Measurements from ENCODE around the gene DCBLD1. TPM values are rescaled to one million over a fixed set of nuclear protein-coding genes. Genes with fewer than 3 reads are reported as not detected.

DCBLD1 gene
- total RNA-seq, 1 experiment from 2014 or later, result 11.2 TPM

DNA sequence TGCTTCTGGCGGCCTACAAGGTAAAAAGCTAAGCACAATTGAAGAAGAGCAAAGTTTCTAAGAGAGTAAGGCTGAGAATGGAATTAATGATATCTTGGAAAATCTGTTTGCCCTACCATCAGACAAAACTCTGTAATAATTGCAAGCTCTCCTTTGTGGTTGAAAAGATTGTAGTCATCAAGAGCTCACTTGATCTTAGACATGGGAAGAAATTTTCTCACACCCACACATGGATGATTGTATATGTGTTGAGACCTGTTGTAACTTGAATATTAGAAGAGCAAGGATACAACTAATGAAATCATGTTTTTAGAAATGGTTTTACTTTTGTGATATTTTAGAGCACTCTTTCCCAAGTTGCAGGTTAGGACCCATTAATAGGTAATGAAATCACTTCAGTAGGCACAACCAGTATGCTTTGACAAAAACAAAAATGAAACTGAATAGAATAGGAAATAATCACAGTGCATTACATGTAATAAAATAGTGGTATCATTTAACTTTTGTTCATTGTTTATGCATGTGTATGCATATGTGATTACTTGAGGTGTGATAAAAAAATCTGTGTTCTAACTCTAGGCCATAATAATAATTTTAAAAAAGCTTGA is 14.0 kb downstream of the DCBLD1 start:
- Mint-ChIP-seq H3K9me3 (no peaks in the 10 kb centered on the region), H3K36me3 (no peaks in the 10 kb centered on the region), H3K4me3 (no peak overlapping the region), H3K4me1 (peaks cover 11% of the 10 kb centered on the region; the same call in 1 of the 2 replicates), H3K27me3 (ENCODE audit: low read depth) (no peaks in the 10 kb centered on the region), H3K27ac (no peak overlapping the region)
- ChIA-PET POLR2A (no interaction called here), CTCF (no interaction called here)
- no peak for DNase-seq (ENCODE audit: low spot score)
- no peak for ATAC-seq
- TF ChIP-seq, protein P1, sequence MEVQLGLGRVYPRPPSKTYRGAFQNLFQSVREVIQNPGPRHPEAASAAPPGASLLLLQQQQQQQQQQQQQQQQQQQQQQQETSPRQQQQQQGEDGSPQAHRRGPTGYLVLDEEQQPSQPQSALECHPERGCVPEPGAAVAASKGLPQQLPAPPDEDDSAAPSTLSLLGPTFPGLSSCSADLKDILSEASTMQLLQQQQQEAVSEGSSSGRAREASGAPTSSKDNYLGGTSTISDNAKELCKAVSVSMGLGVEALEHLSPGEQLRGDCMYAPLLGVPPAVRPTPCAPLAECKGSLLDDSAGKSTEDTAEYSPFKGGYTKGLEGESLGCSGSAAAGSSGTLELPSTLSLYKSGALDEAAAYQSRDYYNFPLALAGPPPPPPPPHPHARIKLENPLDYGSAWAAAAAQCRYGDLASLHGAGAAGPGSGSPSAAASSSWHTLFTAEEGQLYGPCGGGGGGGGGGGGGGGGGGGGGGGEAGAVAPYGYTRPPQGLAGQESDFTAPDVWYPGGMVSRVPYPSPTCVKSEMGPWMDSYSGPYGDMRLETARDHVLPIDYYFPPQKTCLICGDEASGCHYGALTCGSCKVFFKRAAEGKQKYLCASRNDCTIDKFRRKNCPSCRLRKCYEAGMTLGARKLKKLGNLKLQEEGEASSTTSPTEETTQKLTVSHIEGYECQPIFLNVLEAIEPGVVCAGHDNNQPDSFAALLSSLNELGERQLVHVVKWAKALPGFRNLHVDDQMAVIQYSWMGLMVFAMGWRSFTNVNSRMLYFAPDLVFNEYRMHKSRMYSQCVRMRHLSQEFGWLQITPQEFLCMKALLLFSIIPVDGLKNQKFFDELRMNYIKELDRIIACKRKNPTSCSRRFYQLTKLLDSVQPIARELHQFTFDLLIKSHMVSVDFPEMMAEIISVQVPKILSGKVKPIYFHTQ (CRISPR knock-in tag; IDR thresholded peaks at IDR 0.05), result no peak
- TF ChIP-seq ZNF416 (CRISPR knock-in tag; IDR thresholded peaks at IDR 0.05) (no peak), ELF4 (CRISPR knock-in tag; IDR thresholded peaks at IDR 0.05; ENCODE audit: low read depth) (no peak), TCF7 (CRISPR knock-in tag; IDR thresholded peaks at IDR 0.05; ENCODE audit: low read depth) (no peak), PRRX2 (CRISPR knock-in tag; IDR thresholded peaks at IDR 0.05) (no peak), CREM (CRISPR knock-in tag; IDR thresholded peaks at IDR 0.05) (no peak), CREB1 (CRISPR knock-in tag; IDR thresholded peaks at IDR 0.05) (no peak), GABPB1 (CRISPR knock-in tag; IDR thresholded peaks at IDR 0.05) (no peak), JUN (CRISPR knock-in tag; IDR thresholded peaks at IDR 0.05) (no peak), EMX1 (CRISPR knock-in tag; IDR thresholded peaks at IDR 0.05) (no peak)
- TF ChIP-seq, protein P2, sequence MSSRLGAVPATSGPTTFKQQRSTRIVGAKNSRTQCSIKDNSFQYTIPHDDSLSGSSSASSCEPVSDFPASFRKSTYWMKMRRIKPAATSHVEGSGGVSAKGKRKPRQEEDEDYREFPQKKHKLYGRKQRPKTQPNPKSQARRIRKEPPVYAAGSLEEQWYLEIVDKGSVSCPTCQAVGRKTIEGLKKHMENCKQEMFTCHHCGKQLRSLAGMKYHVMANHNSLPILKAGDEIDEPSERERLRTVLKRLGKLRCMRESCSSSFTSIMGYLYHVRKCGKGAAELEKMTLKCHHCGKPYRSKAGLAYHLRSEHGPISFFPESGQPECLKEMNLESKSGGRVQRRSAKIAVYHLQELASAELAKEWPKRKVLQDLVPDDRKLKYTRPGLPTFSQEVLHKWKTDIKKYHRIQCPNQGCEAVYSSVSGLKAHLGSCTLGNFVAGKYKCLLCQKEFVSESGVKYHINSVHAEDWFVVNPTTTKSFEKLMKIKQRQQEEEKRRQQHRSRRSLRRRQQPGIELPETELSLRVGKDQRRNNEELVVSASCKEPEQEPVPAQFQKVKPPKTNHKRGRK (CRISPR knock-in tag; IDR thresholded peaks at IDR 0.05; ENCODE audit: borderline replicate concordance), result no peak
- TF ChIP-seq, protein P3, sequence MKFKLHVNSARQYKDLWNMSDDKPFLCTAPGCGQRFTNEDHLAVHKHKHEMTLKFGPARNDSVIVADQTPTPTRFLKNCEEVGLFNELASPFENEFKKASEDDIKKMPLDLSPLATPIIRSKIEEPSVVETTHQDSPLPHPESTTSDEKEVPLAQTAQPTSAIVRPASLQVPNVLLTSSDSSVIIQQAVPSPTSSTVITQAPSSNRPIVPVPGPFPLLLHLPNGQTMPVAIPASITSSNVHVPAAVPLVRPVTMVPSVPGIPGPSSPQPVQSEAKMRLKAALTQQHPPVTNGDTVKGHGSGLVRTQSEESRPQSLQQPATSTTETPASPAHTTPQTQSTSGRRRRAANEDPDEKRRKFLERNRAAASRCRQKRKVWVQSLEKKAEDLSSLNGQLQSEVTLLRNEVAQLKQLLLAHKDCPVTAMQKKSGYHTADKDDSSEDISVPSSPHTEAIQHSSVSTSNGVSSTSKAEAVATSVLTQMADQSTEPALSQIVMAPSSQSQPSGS (CRISPR knock-in tag; IDR thresholded peaks at IDR 0.05; ENCODE audit: borderline replicate concordance, low read depth), result no peak
- TF ChIP-seq, protein P4, sequence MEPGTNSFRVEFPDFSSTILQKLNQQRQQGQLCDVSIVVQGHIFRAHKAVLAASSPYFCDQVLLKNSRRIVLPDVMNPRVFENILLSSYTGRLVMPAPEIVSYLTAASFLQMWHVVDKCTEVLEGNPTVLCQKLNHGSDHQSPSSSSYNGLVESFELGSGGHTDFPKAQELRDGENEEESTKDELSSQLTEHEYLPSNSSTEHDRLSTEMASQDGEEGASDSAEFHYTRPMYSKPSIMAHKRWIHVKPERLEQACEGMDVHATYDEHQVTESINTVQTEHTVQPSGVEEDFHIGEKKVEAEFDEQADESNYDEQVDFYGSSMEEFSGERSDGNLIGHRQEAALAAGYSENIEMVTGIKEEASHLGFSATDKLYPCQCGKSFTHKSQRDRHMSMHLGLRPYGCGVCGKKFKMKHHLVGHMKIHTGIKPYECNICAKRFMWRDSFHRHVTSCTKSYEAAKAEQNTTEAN (CRISPR knock-in tag; IDR thresholded peaks at IDR 0.05), result no peak
- TF ChIP-seq, protein P5, sequence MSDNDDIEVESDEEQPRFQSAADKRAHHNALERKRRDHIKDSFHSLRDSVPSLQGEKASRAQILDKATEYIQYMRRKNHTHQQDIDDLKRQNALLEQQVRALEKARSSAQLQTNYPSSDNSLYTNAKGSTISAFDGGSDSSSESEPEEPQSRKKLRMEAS (CRISPR knock-in tag; IDR thresholded peaks at IDR 0.05), result no peak
- TF ChIP-seq, protein P6, sequence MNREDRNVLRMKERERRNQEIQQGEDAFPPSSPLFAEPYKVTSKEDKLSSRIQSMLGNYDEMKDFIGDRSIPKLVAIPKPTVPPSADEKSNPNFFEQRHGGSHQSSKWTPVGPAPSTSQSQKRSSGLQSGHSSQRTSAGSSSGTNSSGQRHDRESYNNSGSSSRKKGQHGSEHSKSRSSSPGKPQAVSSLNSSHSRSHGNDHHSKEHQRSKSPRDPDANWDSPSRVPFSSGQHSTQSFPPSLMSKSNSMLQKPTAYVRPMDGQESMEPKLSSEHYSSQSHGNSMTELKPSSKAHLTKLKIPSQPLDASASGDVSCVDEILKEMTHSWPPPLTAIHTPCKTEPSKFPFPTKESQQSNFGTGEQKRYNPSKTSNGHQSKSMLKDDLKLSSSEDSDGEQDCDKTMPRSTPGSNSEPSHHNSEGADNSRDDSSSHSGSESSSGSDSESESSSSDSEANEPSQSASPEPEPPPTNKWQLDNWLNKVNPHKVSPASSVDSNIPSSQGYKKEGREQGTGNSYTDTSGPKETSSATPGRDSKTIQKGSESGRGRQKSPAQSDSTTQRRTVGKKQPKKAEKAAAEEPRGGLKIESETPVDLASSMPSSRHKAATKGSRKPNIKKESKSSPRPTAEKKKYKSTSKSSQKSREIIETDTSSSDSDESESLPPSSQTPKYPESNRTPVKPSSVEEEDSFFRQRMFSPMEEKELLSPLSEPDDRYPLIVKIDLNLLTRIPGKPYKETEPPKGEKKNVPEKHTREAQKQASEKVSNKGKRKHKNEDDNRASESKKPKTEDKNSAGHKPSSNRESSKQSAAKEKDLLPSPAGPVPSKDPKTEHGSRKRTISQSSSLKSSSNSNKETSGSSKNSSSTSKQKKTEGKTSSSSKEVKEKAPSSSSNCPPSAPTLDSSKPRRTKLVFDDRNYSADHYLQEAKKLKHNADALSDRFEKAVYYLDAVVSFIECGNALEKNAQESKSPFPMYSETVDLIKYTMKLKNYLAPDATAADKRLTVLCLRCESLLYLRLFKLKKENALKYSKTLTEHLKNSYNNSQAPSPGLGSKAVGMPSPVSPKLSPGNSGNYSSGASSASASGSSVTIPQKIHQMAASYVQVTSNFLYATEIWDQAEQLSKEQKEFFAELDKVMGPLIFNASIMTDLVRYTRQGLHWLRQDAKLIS (CRISPR knock-in tag; IDR thresholded peaks at IDR 0.05; ENCODE audit: borderline replicate concordance), result no peak
- TF ChIP-seq, protein P7, sequence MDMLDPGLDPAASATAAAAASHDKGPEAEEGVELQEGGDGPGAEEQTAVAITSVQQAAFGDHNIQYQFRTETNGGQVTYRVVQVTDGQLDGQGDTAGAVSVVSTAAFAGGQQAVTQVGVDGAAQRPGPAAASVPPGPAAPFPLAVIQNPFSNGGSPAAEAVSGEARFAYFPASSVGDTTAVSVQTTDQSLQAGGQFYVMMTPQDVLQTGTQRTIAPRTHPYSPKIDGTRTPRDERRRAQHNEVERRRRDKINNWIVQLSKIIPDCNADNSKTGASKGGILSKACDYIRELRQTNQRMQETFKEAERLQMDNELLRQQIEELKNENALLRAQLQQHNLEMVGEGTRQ (CRISPR knock-in tag; IDR thresholded peaks at IDR 0.05), result no peak
- TF ChIP-seq, protein P8, sequence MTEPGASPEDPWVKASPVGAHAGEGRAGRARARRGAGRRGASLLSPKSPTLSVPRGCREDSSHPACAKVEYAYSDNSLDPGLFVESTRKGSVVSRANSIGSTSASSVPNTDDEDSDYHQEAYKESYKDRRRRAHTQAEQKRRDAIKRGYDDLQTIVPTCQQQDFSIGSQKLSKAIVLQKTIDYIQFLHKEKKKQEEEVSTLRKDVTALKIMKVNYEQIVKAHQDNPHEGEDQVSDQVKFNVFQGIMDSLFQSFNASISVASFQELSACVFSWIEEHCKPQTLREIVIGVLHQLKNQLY (CRISPR knock-in tag; IDR thresholded peaks at IDR 0.05), result no peak
- TF ChIP-seq, protein P9, sequence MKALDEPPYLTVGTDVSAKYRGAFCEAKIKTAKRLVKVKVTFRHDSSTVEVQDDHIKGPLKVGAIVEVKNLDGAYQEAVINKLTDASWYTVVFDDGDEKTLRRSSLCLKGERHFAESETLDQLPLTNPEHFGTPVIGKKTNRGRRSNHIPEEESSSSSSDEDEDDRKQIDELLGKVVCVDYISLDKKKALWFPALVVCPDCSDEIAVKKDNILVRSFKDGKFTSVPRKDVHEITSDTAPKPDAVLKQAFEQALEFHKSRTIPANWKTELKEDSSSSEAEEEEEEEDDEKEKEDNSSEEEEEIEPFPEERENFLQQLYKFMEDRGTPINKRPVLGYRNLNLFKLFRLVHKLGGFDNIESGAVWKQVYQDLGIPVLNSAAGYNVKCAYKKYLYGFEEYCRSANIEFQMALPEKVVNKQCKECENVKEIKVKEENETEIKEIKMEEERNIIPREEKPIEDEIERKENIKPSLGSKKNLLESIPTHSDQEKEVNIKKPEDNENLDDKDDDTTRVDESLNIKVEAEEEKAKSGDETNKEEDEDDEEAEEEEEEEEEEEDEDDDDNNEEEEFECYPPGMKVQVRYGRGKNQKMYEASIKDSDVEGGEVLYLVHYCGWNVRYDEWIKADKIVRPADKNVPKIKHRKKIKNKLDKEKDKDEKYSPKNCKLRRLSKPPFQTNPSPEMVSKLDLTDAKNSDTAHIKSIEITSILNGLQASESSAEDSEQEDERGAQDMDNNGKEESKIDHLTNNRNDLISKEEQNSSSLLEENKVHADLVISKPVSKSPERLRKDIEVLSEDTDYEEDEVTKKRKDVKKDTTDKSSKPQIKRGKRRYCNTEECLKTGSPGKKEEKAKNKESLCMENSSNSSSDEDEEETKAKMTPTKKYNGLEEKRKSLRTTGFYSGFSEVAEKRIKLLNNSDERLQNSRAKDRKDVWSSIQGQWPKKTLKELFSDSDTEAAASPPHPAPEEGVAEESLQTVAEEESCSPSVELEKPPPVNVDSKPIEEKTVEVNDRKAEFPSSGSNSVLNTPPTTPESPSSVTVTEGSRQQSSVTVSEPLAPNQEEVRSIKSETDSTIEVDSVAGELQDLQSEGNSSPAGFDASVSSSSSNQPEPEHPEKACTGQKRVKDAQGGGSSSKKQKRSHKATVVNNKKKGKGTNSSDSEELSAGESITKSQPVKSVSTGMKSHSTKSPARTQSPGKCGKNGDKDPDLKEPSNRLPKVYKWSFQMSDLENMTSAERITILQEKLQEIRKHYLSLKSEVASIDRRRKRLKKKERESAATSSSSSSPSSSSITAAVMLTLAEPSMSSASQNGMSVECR (CRISPR knock-in tag; IDR thresholded peaks at IDR 0.05; ENCODE audit: borderline replicate concordance), result no peak
- TF ChIP-seq, protein P10, sequence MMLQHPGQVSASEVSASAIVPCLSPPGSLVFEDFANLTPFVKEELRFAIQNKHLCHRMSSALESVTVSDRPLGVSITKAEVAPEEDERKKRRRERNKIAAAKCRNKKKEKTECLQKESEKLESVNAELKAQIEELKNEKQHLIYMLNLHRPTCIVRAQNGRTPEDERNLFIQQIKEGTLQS (CRISPR knock-in tag; conservative IDR thresholded peaks at IDR 0.05), result no peak
